ENCODE data around the gene HOOK2.

The HOOK2 gene

DNA sequence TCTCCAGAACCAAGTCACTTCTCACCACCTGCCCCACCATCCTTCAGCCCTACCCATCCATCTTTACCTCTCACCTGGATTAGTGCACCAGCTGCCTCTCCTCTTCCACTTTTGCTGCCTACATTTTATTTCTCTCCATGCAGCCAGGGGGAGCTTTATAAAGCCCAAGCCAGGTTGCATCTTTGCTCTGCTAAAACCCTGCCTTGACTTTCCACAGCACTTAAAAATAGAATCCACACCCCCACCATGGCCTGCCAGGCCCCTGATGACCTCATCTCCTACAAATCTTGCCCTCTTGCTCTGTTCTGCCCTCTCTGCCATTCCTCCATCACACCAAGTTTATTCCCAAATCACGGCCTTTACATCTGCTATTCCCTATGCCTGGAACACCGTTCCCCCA is 1.8 kb downstream of the HOOK2 start:
- no peak for TF ChIP-seq Cebpa-rat (IDR thresholded peaks at IDR 0.05)
- Histone ChIP-seq H3K4me1 (peaks cover 49% of the 10 kb centered on the region), H3K4me3 (no peak overlapping the region), H3K9me3 (no peaks in the 10 kb centered on the region), H3K27me3 (no peaks in the 10 kb centered on the region), H3K4me2 (no peak overlapping the region), H4K20me1 (no peaks in the 10 kb centered on the region), H3K27ac (no peak overlapping the region), H3K36me3 (no peaks in the 10 kb centered on the region), H3K9ac (no peak overlapping the region)

- no peaks in the 10 kb centered on the region for H4K20me1 ChIP-seq
- no peak overlapping the region for H3K9ac ChIP-seq
- H3K4me2 ChIP-seq = no peak overlapping the region
- no peaks in the 10 kb centered on the region for H3K27me3 ChIP-seq
- no peak overlapping the region for H3K4me3 ChIP-seq
- no peaks in the 10 kb centered on the region for H3K9me3 ChIP-seq
- H3K27ac ChIP-seq = no peak overlapping the region
- H3K36me3 ChIP-seq = peaks cover 5% of the 10 kb centered on the region; the same call in 1 of the 2 replicates
- TF ChIP-seq Cebpa-rat (IDR thresholded peaks at IDR 0.05) = no peak
- peaks cover 37% of the 10 kb centered on the region for H3K4me1 ChIP-seq
Observed at GRCh38 chr19:12772323-12772722, 3.0 kb downstream of the HOOK2 start.

GRCh38 chr19:12770922-12771321 is 4.4 kb downstream of the HOOK2 start:
- peaks cover 5% of the 10 kb centered on the region; the same call in 1 of the 2 replicates for H3K36me3 ChIP-seq
- H3K27me3 ChIP-seq = no peaks in the 10 kb centered on the region
- no peak overlapping the region for H3K4me2 ChIP-seq

DNA sequence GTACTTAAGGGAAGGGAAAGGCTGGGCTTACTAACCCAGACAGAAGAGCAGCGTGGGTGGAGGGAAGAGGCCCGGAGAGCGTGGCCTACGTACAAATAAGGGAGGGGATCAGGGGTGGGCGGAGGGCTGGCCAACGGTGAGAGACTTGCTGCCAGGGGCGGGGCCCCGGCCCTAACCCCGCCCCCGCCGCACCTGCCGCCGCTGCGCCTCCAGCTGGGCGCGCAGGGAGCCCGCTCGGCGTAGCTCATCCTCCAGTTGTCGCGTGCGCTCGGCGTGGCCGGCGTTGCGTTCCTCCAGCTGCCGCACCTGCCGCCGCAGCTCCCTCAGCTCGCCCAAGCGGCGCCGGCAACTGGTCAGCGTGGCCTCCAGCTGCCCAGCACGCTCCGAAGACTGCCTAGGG is 5.7 kb downstream of the HOOK2 start:
- Histone ChIP-seq H3K4me1 (peaks cover 36% of the 10 kb centered on the region), H3K9ac (peak overlapping the region; percentile 52; the same call in 1 of the 2 replicates), H3K27me3 (no peaks in the 10 kb centered on the region), H3K36me3 (peaks cover 13% of the 10 kb centered on the region; the same call in 1 of the 2 replicates), H3K27ac (peak overlapping the region; percentile 62; the same call in 1 of the 2 replicates), H4K20me1 (no peaks in the 10 kb centered on the region), H3K4me3 (peak overlapping the region; percentile 36; the same call in 1 of the 2 replicates), H3K9me3 (no peaks in the 10 kb centered on the region), H3K4me2 (peak overlapping the region; percentile 88)
- no peak for TF ChIP-seq Cebpa-rat (IDR thresholded peaks at IDR 0.05)

More at GRCh38 chr19:12770922-12771321, 4.4 kb downstream of the HOOK2 start:
- Histone ChIP-seq H3K4me1 (peaks cover 37% of the 10 kb centered on the region), H3K4me3 (no peak overlapping the region), H3K9ac (no peak overlapping the region), H4K20me1 (no peaks in the 10 kb centered on the region), H3K27ac (no peak overlapping the region), H3K9me3 (no peaks in the 10 kb centered on the region)
- no peak for TF ChIP-seq Cebpa-rat (IDR thresholded peaks at IDR 0.05)

- no peak for TF ChIP-seq Cebpa-rat (IDR thresholded peaks at IDR 0.05)
- no peak overlapping the region for H3K9ac ChIP-seq
Observed at GRCh38 chr19:12767666-12768065, 7.7 kb downstream of the HOOK2 start.

GRCh38 chr19:12767150-12767549 is 8.2 kb downstream of the HOOK2 start:
- TF ChIP-seq Cebpa-rat (IDR thresholded peaks at IDR 0.05) = no peak
- no peaks in the 10 kb centered on the region for H3K27me3 ChIP-seq

More at GRCh38 chr19:12767666-12768065, 7.7 kb downstream of the HOOK2 start:
- no peaks in the 10 kb centered on the region for H3K27me3 ChIP-seq
- H3K27ac ChIP-seq = no peak overlapping the region
- H3K4me1 ChIP-seq = peaks cover 25% of the 10 kb centered on the region
- H4K20me1 ChIP-seq = no peaks in the 10 kb centered on the region
- H3K36me3 ChIP-seq = peaks cover 28% of the 10 kb centered on the region
- H3K4me2 ChIP-seq = no peak overlapping the region
- no peaks in the 10 kb centered on the region for H3K9me3 ChIP-seq
- H3K4me3 ChIP-seq = no peak overlapping the region

DNA sequence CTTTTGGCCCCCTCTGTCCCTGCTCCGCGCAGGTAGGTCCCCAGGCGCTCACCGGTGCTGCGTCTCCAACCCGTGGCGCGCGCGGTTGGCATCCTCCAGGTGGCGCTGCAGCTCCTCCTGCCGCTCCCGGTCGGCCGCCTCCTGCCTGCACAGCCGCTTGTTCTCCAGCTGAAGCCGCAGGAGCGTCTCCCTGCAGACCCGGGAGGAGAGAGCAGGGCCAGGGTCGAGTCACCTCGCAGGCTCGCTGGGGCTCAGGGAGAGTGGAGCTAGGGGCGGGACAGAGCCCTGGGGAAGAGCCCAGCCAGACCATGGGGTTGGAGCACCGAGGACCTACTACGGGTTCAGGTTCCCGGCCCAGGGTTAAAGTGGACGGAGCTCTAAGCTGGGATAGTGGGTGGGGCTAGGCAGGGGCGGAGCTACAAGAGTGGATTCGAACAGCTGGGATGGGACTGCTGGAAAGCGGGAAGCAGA is 9.3 kb downstream of the HOOK2 start:
- Histone ChIP-seq H3K36me3 (peaks cover 30% of the 10 kb centered on the region), H3K27me3 (no peaks in the 10 kb centered on the region), H3K9me3 (no peaks in the 10 kb centered on the region), H3K4me2 (peak overlapping the region; percentile 80), H3K4me3 (peak overlapping the region; percentile 59), H3K4me1 (peaks cover 25% of the 10 kb centered on the region), H4K20me1 (no peaks in the 10 kb centered on the region), H3K27ac (no peak overlapping the region), H3K9ac (peak overlapping the region; percentile 53; the same call in 1 of the 2 replicates)
- no peak for TF ChIP-seq Cebpa-rat (IDR thresholded peaks at IDR 0.05)

More at GRCh38 chr19:12767150-12767549, 8.2 kb downstream of the HOOK2 start:
- Histone ChIP-seq H4K20me1 (no peaks in the 10 kb centered on the region), H3K4me2 (no peak overlapping the region), H3K9me3 (no peaks in the 10 kb centered on the region), H3K9ac (no peak overlapping the region), H3K4me1 (peaks cover 25% of the 10 kb centered on the region), H3K27ac (no peak overlapping the region), H3K36me3 (peaks cover 30% of the 10 kb centered on the region), H3K4me3 (no peak overlapping the region)

DNA sequence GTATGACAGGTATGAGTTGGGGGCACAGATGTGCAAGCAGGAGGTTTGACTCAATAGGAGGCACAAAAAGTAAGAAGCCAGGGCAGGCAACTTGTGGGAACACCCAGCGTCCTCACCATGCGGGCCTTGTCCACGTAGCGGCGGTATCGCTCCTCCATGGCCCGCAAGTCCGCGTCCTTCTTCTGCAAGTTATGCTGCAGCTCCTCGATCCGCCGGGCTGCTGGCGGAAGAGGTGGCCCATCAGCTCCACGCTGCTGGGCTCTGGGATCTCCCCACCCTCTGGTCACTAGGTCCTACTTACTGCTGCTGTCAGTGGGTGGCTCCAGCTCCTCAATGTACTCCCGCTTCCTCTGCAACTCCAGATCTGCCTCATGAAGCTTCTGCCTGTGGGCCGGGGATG is 10.7 kb downstream of the HOOK2 start:
- no peak for TF ChIP-seq Cebpa-rat (IDR thresholded peaks at IDR 0.05)
- Histone ChIP-seq H3K4me3 (no peak overlapping the region), H3K27ac (no peak overlapping the region), H3K9me3 (no peaks in the 10 kb centered on the region), H4K20me1 (no peaks in the 10 kb centered on the region), H3K27me3 (no peaks in the 10 kb centered on the region), H3K4me1 (peaks cover 16% of the 10 kb centered on the region), H3K36me3 (peaks cover 30% of the 10 kb centered on the region), H3K9ac (no peak overlapping the region), H3K4me2 (no peak overlapping the region)

- TF ChIP-seq Cebpa-rat (IDR thresholded peaks at IDR 0.05) = no peak
- Histone ChIP-seq H4K20me1 (no peaks in the 10 kb centered on the region), H3K36me3 (peaks cover 30% of the 10 kb centered on the region), H3K27me3 (no peaks in the 10 kb centered on the region), H3K4me3 (no peak overlapping the region), H3K4me2 (no peak overlapping the region), H3K4me1 (peaks cover 10% of the 10 kb centered on the region), H3K27ac (no peak overlapping the region), H3K9me3 (no peaks in the 10 kb centered on the region), H3K9ac (no peak overlapping the region)
Observed at GRCh38 chr19:12763100-12763499, 12.3 kb downstream of the HOOK2 start.

GRCh38 chr19:12759686-12760085 is 15.7 kb downstream of the HOOK2 start:
- Histone ChIP-seq H3K9me3 (no peaks in the 10 kb centered on the region), H3K27me3 (no peaks in the 10 kb centered on the region), H4K20me1 (no peaks in the 10 kb centered on the region), H3K4me2 (no peak overlapping the region), H3K4me1 (peaks cover 22% of the 10 kb centered on the region), H3K9ac (no peak overlapping the region), H3K36me3 (peaks cover 17% of the 10 kb centered on the region), H3K4me3 (no peak overlapping the region), H3K27ac (no peak overlapping the region)
- TF ChIP-seq Cebpa-rat (IDR thresholded peaks at IDR 0.05) = no peak

Data from BLaER1 (cell line).